Measurements from ENCODE around the gene ZNF618. TPM values are rescaled to one million over a fixed set of nuclear protein-coding genes. Genes with fewer than 3 reads are reported as not detected.

ZNF618 gene
- total RNA-seq, 1 donor from 2014 or later, result 12.1 TPM

DNA sequence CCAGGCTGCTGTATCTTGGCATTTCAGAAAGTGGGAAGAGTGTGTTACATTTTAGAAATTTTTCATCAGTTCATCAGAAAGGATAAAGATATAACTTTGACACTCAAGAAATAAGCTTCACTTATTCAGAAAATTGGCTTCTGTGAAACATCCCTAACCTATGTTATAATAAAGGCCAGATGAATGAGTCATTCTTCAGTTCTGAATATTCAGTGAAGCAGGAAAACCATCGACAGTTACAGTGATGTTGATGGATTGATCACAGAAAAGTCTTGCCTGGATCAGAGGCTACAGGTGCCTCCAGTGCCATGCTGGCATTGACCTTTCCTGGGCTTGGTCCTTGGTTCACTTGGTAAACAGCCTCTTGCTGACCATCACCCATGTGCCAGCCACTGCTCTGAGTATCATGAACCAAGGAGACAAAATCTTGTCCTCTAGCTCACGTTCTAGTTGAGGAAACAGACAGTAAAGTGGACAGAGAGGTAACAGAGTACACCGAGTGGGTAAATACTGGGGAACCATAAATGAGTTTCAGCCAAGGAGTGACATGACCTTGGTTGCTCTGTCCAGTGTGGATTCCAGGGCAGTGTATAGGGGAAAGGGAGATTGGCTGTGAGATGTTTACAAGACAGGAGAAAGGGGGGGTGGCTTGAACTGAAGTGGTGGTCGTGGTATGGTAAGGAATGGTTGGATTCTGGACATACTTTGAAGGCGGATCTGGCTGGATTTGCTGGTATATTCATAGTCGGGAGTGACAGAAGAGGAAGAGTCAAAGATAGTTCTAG, 103.4 kb downstream of the ZNF618 start:
- Histone ChIP-seq H3K27me3 (ENCODE audit: control insufficient read depth, insufficient read depth, low read length) (no peaks in the 10 kb centered on the region), H3K4me3 (ENCODE audit: low read depth, low read length) (no peak overlapping the region), H3K36me3 (ENCODE audit: control insufficient read depth, insufficient read depth, low read length) (no peaks in the 10 kb centered on the region)
- TF ChIP-seq, protein P1, sequence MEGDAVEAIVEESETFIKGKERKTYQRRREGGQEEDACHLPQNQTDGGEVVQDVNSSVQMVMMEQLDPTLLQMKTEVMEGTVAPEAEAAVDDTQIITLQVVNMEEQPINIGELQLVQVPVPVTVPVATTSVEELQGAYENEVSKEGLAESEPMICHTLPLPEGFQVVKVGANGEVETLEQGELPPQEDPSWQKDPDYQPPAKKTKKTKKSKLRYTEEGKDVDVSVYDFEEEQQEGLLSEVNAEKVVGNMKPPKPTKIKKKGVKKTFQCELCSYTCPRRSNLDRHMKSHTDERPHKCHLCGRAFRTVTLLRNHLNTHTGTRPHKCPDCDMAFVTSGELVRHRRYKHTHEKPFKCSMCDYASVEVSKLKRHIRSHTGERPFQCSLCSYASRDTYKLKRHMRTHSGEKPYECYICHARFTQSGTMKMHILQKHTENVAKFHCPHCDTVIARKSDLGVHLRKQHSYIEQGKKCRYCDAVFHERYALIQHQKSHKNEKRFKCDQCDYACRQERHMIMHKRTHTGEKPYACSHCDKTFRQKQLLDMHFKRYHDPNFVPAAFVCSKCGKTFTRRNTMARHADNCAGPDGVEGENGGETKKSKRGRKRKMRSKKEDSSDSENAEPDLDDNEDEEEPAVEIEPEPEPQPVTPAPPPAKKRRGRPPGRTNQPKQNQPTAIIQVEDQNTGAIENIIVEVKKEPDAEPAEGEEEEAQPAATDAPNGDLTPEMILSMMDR (IDR thresholded peaks at IDR 0.05; ENCODE audit: insufficient read depth, low read length, poor library complexity, severe bottlenecking), result no peak
- DNase-seq (ENCODE audit: low read depth), result no peak

DNA sequence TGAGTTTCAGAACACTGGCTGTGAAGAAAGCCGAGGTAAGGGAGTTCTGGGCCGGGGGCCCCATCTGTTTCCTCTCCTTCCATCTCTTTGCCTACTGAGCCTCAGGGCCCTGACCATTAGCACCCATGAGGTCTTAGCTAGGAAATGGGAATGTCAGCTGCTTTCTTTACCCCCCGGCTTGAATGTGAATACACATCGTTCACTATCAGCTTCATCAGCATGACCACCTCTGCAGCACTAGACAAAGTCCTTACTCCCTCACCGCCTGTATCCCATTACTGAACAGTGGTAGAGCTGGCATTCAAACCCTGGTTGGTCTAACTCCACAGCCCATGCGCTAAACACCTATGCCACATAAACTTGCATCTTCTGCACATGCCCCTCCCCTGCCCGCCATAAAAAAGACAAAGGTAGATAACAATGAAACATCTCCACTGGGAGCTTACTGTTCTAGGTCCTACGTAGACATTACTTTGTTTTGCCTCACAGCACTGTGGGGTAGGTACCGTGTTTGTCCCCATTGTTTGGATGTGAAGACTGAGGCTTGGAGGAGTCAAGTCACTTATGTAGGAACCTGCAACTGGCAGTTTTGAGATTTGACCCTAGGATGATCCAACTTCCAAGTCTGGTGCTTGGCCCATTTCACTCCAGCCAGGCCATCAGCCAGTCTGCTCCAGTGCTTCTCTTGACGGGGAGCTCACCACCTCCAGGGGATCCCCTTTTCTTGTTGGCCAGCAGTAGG, 108.7 kb downstream of the ZNF618 start:
- DNase-seq (ENCODE audit: low read depth), result no peak
- H3K4me3 ChIP-seq (ENCODE audit: low read depth, low read length), result no peak overlapping the region
- no peaks in the 10 kb centered on the region for H3K27me3 ChIP-seq (ENCODE audit: control insufficient read depth, insufficient read depth, low read length)
- no peaks in the 10 kb centered on the region for H3K36me3 ChIP-seq (ENCODE audit: control insufficient read depth, insufficient read depth, low read length)
- TF ChIP-seq, protein P1 (IDR thresholded peaks at IDR 0.05; ENCODE audit: insufficient read depth, low read length, poor library complexity, severe bottlenecking), result no peak

DNA sequence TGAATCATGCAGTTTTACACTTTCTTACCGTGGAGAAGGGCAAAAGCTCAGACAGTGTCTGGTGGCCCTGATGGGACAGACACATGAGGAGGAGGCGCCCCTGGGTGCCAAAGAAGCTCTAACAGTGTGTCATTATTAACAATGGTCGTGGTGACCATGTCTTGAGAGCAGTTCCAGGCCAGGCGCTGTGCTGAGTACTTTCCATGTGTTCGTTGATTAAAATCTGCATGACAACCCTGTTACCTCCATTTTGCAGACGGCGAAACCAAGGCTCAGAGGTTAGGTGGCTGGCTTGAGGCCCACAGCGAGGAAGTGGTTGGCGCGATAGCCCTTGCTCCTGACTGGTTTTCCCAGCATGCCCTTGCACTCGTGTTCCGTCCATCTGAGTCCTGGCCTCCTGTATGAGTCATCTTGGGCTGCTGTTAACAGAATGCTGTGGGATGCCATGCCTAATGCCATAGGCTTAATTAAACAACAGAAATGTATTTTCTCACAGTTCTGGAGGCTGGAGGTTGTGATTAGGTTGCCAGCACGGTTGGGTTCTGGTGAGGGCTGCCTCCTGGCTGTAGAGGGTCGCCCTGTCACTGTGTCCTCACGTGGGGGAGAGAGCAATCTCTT, 110.0 kb downstream of the ZNF618 start:
- Histone ChIP-seq H3K36me3 (ENCODE audit: control insufficient read depth, insufficient read depth, low read length) (no peaks in the 10 kb centered on the region), H3K27me3 (ENCODE audit: control insufficient read depth, insufficient read depth, low read length) (no peaks in the 10 kb centered on the region), H3K4me3 (ENCODE audit: low read depth, low read length) (no peak overlapping the region)
- TF ChIP-seq, protein P1 (IDR thresholded peaks at IDR 0.05; ENCODE audit: insufficient read depth, low read length, poor library complexity, severe bottlenecking), result no peak
- DNase-seq (ENCODE audit: low read depth), result no peak

DNA sequence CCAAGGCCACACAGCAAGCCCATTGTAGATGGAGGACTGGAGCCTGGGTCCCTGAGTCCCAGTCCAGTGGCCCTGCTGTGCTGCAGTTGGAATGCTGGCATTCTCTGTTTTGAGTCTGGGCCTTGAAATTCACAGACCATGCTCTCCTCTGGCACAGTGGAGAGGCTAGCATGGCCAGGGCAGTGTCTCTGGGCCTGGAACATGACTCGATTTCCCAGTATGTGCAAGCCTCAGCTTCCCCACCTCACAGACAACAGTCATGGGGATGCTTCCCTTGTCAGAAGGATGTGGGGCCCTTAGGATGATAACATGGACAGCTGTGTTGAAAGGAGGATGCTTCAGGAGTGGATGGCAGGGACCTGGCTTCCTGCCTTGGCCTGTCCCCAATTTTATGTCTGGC, 110.8 kb downstream of the ZNF618 start:
- Histone ChIP-seq H3K4me3 (ENCODE audit: low read depth, low read length) (no peak overlapping the region), H3K36me3 (ENCODE audit: control insufficient read depth, insufficient read depth, low read length) (no peaks in the 10 kb centered on the region), H3K27me3 (ENCODE audit: control insufficient read depth, insufficient read depth, low read length) (no peaks in the 10 kb centered on the region)
- no peak for DNase-seq (ENCODE audit: low read depth)
- TF ChIP-seq, protein P1 (IDR thresholded peaks at IDR 0.05; ENCODE audit: insufficient read depth, low read length, poor library complexity, severe bottlenecking), result no peak

DNA sequence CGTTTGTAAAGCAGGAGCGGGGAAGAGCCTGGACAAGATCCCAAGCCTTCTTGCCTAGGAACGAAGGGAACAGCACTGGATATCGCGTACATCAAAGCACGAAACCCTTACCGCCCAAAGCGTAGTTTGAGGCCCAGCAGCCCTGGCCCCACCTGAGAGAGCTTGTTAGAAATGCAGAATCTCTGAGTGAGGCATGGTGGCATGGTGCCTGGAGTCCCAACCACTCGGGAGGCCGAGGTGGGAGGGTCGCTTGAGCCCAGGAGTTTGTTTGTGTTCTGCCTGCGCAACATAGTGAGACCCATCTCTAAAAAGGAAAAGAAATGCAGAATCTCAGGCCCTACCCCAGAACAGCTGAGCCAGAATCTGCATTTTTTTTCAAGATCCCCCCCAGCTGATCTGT, 111.4 kb downstream of the ZNF618 start:
- Histone ChIP-seq H3K36me3 (ENCODE audit: control insufficient read depth, insufficient read depth, low read length) (no peaks in the 10 kb centered on the region), H3K4me3 (ENCODE audit: low read depth, low read length) (no peak overlapping the region), H3K27me3 (ENCODE audit: control insufficient read depth, insufficient read depth, low read length) (no peaks in the 10 kb centered on the region)
- no peak for DNase-seq (ENCODE audit: low read depth)
- TF ChIP-seq, protein P1 (IDR thresholded peaks at IDR 0.05; ENCODE audit: insufficient read depth, low read length, poor library complexity, severe bottlenecking), result no peak

Measured in kidney epithelial cell (primary cell).